H54 (cell line): ENCODE data around the gene GPC6.

Experiments used
- DNase-seq: peaks from one replicate; pipeline ENCODE4 v3.0.0; 2011; ENCODE audit warnings: low spot score, mixed read lengths; ENCODE audit not compliant: insufficient read length
- FAIRE-seq: peaks from 3 replicates; lab custom pipeline; 2011; peaks lifted over from hg19 to GRCh38; lab: Jason Lieb, UNC
- POLR2A ChIP-seq: IDR thresholded peaks from 2 replicates; pipeline ENCODE4 v1.6.1; 2011; ENCODE audit warnings: low read depth, mild to moderate bottlenecking, low read length

The GPC6 gene

DNA sequence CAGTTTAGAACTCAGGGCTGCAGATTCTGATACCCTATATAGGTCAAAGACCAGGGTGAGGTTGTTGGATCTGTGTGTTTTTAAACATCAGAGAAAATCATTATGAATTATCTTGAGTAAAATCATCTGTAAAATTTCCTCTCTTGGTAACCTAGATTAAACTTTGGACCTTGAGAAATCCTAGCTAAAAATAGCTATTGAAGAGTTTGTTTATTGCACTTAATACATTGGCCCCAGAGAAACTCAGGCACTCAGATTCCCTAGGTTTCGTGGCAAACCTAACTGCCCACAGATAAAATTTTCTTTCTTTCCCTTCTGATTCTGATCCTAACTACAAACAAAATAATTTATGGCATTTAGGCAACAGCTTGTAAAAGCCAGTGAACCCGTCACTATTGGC, 102.3 kb downstream of the GPC6 start:
- FAIRE-seq (no peak), DNase-seq (no peak)
- no peak for TF ChIP-seq POLR2A

GRCh38 chr13:93336728-93337127, 110.1 kb downstream of the GPC6 start:
- TF ChIP-seq POLR2A = no peak
- DNase-seq (no peak), FAIRE-seq (peak; percentile 38)

DNA sequence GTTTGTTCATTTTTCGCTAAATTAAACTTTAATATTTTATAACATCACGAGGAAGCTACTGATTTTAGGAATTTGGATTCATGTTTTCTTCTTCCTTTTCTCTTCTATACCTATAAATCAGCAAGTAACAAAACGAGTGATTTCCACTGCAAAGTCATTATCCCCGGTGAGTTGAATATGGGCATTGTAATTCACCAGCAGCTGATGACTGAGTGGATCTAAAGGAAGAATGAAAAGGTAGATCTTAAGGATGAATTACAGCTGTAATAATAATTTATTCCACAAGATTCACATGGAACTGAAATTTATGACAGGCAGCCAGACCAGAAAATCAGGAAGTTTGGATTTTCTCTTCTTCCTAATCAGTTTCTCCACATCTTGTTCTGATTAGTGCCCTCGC, 111.4 kb downstream of the GPC6 start:
- DNase-seq = no peak
- no peak for TF ChIP-seq POLR2A
- FAIRE-seq = peak; percentile 55

- FAIRE-seq (peak; percentile 48), DNase-seq (no peak)
- no peak for TF ChIP-seq POLR2A
Measured at GRCh38 chr13:93338906-93339305, 112.3 kb downstream of the GPC6 start.

- TF ChIP-seq POLR2A = no peak
- FAIRE-seq (no peak), DNase-seq (no peak)
Measured at GRCh38 chr13:93339550-93339949, 112.9 kb downstream of the GPC6 start.

DNA sequence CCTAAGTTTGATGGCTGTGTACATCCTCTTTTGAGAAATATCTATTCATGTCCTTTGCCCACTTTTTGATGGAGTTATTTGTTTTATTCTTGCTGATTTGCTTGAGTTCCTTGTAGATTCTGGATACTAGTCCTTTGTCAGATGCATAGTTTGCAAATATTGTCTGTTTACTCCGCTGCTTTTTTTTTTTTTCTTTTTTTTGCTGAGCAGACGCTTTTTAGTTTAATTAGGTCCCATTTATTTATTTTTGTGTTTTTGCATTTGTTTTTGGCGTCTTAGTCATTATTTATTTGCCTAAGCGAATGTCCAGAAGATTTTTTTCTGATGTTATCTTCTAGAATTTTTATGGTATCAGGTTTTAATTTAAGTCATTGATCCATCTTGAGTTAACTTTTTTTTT, 114.9 kb downstream of the GPC6 start:
- TF ChIP-seq POLR2A = no peak
- FAIRE-seq (no peak), DNase-seq (no peak)

DNA sequence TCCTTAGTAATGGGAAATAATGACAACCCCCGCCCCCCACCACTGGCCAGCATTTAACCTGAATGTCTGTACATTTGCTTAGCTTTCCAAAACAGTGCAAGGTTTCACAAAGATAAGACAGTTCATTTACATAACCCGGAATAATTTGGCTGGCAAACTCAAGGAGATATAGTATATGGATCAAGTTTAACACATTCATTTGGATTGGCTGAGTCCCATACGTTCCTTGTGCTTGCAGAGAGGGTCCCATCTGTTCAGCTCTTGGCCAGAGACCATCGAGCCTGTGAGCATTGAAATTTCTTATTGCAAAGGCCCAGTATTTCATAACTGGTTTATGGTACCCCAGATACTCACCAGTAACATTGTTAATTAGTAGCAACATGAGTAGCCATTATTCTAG, 116.5 kb downstream of the GPC6 start:
- FAIRE-seq (peak; percentile 74), DNase-seq (no peak)
- TF ChIP-seq POLR2A = no peak

DNA sequence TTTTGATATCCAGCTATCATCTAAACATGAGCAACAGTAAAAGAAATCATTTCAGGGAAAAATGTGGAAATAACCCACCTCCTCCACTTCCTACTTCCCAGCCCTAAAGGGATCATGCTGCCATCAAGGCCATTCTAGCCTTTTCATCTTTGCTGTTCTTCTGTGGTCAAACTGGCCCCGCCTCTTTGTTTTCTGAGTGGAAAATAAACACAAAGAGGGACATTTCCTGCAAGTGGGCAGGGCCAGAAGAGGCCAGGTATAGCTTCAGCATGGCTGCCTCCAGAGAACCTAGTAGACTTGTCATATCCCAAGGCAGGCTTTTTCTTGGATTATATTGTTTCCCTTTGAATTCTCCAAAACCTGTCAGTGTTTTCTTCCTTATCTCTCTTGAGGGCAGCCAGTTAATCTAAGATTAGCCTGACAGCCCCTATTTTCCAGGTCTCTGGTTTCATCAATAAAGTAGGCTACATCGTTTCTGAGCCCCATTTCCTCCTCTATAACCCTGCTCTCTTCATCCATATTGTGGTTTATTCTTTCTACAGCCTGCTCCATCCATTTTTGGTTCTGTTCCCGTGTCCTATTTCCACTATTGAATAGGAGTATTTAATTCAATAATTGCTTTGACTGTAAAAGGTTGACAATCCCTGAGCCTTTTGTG, 117.6 kb downstream of the GPC6 start:
- FAIRE-seq = peak; percentile 58
- TF ChIP-seq POLR2A = no peak

DNA sequence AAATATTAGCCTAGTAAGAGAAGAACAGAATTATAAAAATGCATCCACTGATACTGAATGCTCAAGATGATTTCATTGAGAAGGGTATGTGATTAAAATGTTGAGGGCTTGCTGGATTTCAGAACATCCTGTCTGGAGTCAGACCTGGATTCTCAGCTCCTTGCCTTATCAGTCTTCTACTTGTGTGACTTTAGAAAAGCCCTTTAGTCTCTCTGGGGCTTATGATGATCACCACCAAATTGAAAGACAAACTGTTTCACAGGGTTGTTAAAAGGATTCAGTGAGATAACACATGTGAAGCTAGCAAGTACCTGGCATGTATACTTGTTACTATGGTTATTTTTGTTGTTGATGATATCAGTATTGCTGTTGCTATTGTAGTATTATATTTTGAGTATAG, 118.4 kb downstream of the GPC6 start:
- FAIRE-seq = peak; percentile 62
- TF ChIP-seq POLR2A = no peak
- DNase-seq = no peak

More for the DNA sequence above, 117.6 kb downstream of the GPC6 start:
- no peak for DNase-seq

DNA sequence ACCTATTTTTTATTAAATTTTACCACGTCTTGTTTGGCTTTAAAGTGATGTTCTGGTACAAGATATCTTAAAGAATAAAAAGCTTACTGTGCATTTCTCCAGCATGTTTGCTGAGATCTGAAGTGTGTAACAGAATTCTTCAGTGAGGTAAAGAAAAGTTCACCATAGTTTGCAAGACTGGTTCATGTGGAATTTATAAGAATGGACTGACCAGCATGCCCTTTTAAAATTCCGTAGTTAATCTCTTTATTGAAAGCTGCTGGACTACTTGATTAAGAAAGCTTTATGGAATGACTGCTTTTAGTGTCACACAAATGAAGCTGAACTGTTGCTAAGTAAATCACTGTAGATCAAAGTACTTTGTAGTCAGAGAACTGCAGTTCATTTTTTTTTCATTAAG, 119.2 kb downstream of the GPC6 start:
- peak; percentile 65 for FAIRE-seq
- TF ChIP-seq POLR2A = no peak
- DNase-seq = no peak

GRCh38 chr13:93352616-93353015, 126.0 kb downstream of the GPC6 start:
- no peak for TF ChIP-seq POLR2A
- FAIRE-seq (no peak), DNase-seq (no peak)

- no peak for TF ChIP-seq POLR2A
- DNase-seq (no peak), FAIRE-seq (peak; percentile 68)
Measured at GRCh38 chr13:93355094-93355493, 128.5 kb downstream of the GPC6 start.

DNA sequence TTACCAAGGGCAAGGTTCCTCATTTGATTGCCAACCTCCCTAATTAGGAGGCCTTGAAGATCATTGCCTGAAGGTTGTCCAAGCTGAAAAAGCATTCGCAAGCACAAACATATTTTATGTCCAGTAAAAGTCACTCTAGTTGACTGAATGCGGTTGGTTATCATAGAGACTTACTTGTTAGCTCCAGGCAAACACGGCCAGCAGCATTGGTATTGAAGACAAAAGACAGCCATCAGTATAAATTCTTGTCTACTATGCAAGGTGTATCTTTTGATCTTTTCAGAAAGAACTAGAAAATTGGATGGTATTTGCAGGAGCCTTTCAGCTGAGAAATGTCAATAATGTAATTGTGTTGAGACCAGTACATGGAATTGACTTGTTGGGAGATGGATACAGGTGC, 129.9 kb downstream of the GPC6 start:
- DNase-seq (no peak), FAIRE-seq (peak; percentile 41)
- no peak for TF ChIP-seq POLR2A

GRCh38 chr13:93360021-93360420, 133.4 kb downstream of the GPC6 start:
- TF ChIP-seq POLR2A = no peak
- DNase-seq (no peak), FAIRE-seq (no peak)

DNA sequence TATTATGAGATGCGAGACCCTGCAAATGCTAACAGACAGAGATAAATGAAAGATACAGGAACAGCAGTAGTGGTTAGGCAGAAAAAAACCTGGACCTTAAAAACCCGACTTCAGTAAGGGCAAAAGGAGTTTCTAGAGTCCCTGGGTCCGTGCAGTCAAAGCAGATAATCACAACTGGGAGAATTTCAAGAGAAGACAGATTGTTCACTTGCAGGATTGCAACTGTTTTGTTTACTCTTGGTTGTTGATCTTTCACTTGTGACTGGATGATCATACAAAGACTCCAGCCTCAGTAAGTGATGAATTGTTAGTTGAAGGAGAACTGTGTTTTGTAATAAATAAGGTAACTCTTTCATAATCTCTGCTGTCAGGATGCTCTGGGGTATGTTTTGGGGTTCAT, 135.1 kb downstream of the GPC6 start:
- FAIRE-seq (no peak), DNase-seq (no peak)
- TF ChIP-seq POLR2A = no peak
